Measurements from ENCODE around the gene NETO1.

NETO1 gene

DNA sequence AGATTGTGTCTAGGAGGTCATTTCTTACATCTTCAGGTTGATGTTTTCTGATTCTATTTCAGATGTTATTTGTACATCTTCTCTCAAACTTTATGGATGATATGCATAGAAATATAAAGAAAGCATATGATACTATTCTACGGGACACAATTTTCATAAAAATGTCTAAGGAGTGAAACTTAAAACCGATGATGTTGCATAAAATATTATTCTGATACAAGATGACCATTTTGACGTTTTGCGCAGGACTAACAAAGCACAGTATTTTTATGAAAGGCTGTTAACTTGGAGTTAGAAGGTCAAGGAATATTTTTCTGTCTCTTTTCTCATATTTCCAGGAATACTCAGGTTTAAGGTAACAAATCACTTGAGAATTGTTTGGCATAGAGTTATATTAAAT, 8.7 kb downstream of the NETO1 start:
- Histone ChIP-seq H3K4me3 (replicated peaks; ENCODE audit: low read depth, low read length) (no peak overlapping the region), H3K27me3 (replicated peaks; ENCODE audit: control insufficient read depth, insufficient read depth, low read length) (no peaks in the 10 kb centered on the region), H3K36me3 (ENCODE audit: control insufficient read depth, insufficient read depth, low read length) (no peaks in the 10 kb centered on the region)
- TF ChIP-seq, protein P1, sequence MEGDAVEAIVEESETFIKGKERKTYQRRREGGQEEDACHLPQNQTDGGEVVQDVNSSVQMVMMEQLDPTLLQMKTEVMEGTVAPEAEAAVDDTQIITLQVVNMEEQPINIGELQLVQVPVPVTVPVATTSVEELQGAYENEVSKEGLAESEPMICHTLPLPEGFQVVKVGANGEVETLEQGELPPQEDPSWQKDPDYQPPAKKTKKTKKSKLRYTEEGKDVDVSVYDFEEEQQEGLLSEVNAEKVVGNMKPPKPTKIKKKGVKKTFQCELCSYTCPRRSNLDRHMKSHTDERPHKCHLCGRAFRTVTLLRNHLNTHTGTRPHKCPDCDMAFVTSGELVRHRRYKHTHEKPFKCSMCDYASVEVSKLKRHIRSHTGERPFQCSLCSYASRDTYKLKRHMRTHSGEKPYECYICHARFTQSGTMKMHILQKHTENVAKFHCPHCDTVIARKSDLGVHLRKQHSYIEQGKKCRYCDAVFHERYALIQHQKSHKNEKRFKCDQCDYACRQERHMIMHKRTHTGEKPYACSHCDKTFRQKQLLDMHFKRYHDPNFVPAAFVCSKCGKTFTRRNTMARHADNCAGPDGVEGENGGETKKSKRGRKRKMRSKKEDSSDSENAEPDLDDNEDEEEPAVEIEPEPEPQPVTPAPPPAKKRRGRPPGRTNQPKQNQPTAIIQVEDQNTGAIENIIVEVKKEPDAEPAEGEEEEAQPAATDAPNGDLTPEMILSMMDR (IDR thresholded peaks at IDR 0.05; ENCODE audit: insufficient read depth, low read length, poor library complexity, severe bottlenecking): no peak
- no peak for DNase-seq (ENCODE audit: extremely low read depth, insufficient read length)

DNA sequence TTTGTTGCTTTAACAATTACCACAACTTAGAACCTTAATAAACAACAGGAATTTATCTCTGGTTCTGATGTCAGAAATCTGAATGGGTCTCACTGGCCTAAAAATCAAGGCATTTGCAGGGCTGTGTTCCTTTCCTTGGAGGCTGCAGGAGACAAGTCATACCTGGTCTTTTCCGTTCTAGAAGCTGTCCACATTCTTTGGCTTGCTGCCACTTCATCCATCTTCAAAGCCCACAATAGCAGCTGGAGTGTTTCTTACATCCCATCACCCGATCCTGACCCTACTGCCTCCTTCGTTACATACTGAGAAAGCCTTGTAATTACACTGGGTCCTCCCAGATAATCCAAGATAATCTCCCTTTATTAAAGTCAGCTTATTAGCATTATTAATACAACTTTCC, 18.1 kb downstream of the NETO1 start:
- Histone ChIP-seq H3K36me3 (ENCODE audit: control insufficient read depth, insufficient read depth, low read length) (no peaks in the 10 kb centered on the region), H3K4me3 (replicated peaks; ENCODE audit: low read depth, low read length) (no peak overlapping the region), H3K27me3 (replicated peaks; ENCODE audit: control insufficient read depth, insufficient read depth, low read length) (no peaks in the 10 kb centered on the region)
- TF ChIP-seq, protein P1 (IDR thresholded peaks at IDR 0.05; ENCODE audit: insufficient read depth, low read length, poor library complexity, severe bottlenecking): no peak
- no peak for DNase-seq (ENCODE audit: extremely low read depth, insufficient read length)

DNA sequence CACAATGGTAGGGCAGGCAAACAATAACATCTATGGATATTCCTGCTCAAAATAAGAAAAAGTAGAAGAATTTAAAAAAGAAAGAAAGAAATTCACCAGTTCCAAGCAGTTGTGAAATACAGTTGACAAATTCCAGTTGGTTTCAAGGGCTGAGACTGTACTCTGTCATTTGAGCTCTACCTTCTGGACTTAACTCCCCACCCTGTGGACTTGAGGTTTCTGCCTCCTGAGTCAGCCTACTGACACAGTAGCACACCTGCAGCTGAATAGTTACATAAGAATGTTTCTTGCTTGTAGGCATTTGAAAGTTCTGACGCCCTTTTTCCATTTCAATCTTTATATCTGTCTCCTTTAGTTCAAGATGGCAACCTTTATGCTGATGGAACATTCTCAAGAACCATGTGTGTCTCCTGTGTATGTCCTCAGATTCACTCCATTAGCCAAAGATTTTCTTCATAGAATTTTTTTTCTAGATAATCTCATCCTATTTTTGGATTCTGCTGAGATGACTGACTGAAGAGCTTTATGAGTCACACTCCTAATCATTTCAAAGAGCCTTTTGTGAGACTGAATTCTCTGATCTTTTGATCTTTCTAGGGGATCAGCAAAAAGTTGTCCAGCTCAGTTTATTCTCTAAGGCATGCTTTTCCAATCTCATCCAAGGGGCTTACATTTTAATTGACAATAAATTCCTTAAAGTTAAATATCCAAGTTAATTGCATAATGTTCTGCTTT, 19.1 kb downstream of the NETO1 start:
- no peak overlapping the region for H3K4me3 ChIP-seq (replicated peaks; ENCODE audit: low read depth, low read length)
- TF ChIP-seq, protein P1 (IDR thresholded peaks at IDR 0.05; ENCODE audit: insufficient read depth, low read length, poor library complexity, severe bottlenecking): no peak
- H3K27me3 ChIP-seq (replicated peaks; ENCODE audit: control insufficient read depth, insufficient read depth, low read length): no peaks in the 10 kb centered on the region
- no peaks in the 10 kb centered on the region for H3K36me3 ChIP-seq (ENCODE audit: control insufficient read depth, insufficient read depth, low read length)
- DNase-seq (ENCODE audit: extremely low read depth, insufficient read length): no peak

DNA sequence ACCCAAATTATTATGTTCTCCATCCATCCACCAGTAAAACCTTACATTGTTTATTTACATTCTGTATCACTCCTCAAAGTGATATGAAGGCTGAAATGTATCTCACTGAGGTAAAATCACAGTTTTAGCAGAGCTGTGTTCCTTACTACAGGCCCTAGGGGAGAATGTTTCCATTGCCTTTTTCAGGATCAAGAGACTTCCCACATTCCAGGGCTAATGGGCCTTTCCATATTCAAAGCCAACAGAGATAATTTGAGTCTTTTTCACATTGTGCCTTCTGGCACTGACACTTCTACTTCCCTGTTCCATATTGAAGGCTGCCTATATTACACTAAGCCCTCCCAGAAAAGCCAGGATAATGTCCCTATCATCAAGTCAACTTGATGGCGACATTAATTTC, 20.0 kb downstream of the NETO1 start:
- Histone ChIP-seq H3K4me3 (replicated peaks; ENCODE audit: low read depth, low read length) (no peak overlapping the region), H3K27me3 (replicated peaks; ENCODE audit: control insufficient read depth, insufficient read depth, low read length) (no peaks in the 10 kb centered on the region), H3K36me3 (ENCODE audit: control insufficient read depth, insufficient read depth, low read length) (no peaks in the 10 kb centered on the region)
- no peak for DNase-seq (ENCODE audit: extremely low read depth, insufficient read length)
- TF ChIP-seq, protein P1 (IDR thresholded peaks at IDR 0.05; ENCODE audit: insufficient read depth, low read length, poor library complexity, severe bottlenecking): no peak

DNA sequence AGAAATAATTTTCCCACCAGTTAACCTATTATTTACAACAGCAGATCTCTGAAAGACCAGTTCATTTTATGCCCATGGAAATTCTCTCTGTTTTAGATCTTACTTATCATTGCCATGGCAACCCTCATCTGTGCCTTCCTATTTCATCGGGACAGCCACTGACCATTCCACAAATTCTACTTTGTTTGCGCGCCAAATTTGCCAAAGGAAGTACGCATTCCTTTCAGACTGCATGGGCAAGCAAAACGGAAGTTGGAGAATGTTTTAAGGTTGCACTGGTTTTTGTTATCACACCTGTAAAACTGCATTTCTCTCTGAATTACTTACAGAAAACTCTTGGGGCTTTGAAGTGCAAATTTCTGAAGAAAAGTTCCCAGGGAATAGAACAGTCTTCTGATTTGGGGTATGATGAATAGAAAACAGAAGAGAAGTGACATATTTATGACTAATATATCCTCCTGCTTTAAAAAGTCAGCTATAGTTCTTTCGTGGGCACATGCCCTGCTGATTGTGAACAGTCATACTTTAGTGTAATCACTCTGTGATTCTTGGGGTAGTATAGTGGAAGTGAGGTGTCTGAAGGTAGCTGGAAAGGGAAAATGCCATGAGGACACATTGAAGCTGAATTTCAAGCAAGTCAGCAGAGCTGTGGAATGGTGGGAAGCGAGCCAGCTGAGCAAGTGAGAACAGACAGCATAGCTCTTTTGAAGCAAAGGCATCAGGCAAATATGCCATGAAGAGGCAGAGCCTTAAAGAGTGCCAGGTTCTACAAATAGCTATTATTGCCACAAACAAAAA, 20.9 kb downstream of the NETO1 start:
- no peak for DNase-seq (ENCODE audit: extremely low read depth, insufficient read length)
- no peaks in the 10 kb centered on the region for H3K27me3 ChIP-seq (replicated peaks; ENCODE audit: control insufficient read depth, insufficient read depth, low read length)
- H3K36me3 ChIP-seq (ENCODE audit: control insufficient read depth, insufficient read depth, low read length): no peaks in the 10 kb centered on the region
- TF ChIP-seq, protein P1 (IDR thresholded peaks at IDR 0.05; ENCODE audit: insufficient read depth, low read length, poor library complexity, severe bottlenecking): no peak
- H3K4me3 ChIP-seq (replicated peaks; ENCODE audit: low read depth, low read length): no peak overlapping the region

Measured in GM06990 (cell line).